GM20000 (cell line): ENCODE data around the gene NXPE4.
"Not testable (repeated sequence)": the region's sequence is repeated elsewhere in the genome, so short reads cannot be mapped to it uniquely, and the experiment has no call there.

Experiments used
- DNase-seq: peaks from one replicate; pipeline ENCODE4 v3.0.0; 2012; ENCODE audit warnings: low spot score
- CTCF ChIP-seq: IDR thresholded peaks from 2 replicates; pipeline ENCODE4 v1.5.1; 2012; ENCODE audit warnings: mild to moderate bottlenecking, control low read depth; ENCODE audit errors: extremely low read depth, missing control alignments

The NXPE4 gene

GRCh38 chr11:114606003-114606801, 10.6 kb upstream of the NXPE4 start:
- TF ChIP-seq CTCF = no peak
- no peak for DNase-seq

GRCh38 chr11:114605370-114605769, 9.8 kb upstream of the NXPE4 start:
- DNase-seq = no peak
- no peak for TF ChIP-seq CTCF

GRCh38 chr11:114604886-114605285, 9.3 kb upstream of the NXPE4 start:
- DNase-seq = no peak
- TF ChIP-seq CTCF = no peak

- TF ChIP-seq CTCF = no peak
- no peak for DNase-seq
Measured at GRCh38 chr11:114604179-114604813, 8.7 kb upstream of the NXPE4 start.

GRCh38 chr11:114603151-114603550, 7.6 kb upstream of the NXPE4 start:
- DNase-seq = not testable (repeated sequence)

- no peak for TF ChIP-seq CTCF
- no peak for DNase-seq
Measured at GRCh38 chr11:114598461-114598860, 2.9 kb upstream of the NXPE4 start.

GRCh38 chr11:114596175-114596919, 761 bp upstream of the NXPE4 start:
- no peak for TF ChIP-seq CTCF
- DNase-seq = no peak
